H1 (cell line): ENCODE measurements around the gene LMNB1. TPM values are rescaled to one million over a fixed set of nuclear protein-coding genes. Genes with fewer than 3 reads are reported as not detected.

ENCODE experiments used
- CTCF ChIA-PET: fragments of 300-600 bp; sonication (Branson Sonifier 250); formaldehyde crosslinking; loops from one replicate; lab custom pipeline; 2021; ENCODE audit not compliant: partially characterized antibody; lab: Charles Lee
- POLR2A ChIA-PET: fragments of 300-600 bp; sonication (Branson Sonifier 250); formaldehyde crosslinking; loops from one replicate; lab custom pipeline; 2021; ENCODE audit warnings: inconsistent platforms; ENCODE audit not compliant: partially characterized antibody; lab: Charles Lee
- DNase-seq, 2 experiments: peaks; one replicate each; pipeline versions ENCODE4 v3.0.0 to v3.0.0-alpha.2; 2010 to 2022; ENCODE audit warnings: low spot score in 2 of 2, low read depth in 1 of 2, mixed read lengths in 1 of 2
- FAIRE-seq: peaks from 2 replicates; lab custom pipeline; 2011; peaks lifted over from hg19 to GRCh38; lab: Jason Lieb, UNC
- H2AFZ ChIP-seq: 2 replicates; pipeline ENCODE4 v1.8.1; 2012; ENCODE audit warnings: low read length, inconsistent platforms
- H2AK5ac ChIP-seq: 2 replicates; pipeline ENCODE4 v1.6.1; 2013; ENCODE audit warnings: low read depth, low read length
- H2BK120ac ChIP-seq: replicated peaks from 2 replicates; pipeline ENCODE3; 2013; ENCODE audit warnings: low read depth, low read length, inconsistent platforms
- H2BK12ac ChIP-seq: 2 replicates; pipeline ENCODE4 v1.6.1; 2013; ENCODE audit warnings: low read depth, low read length
- H2BK15ac ChIP-seq: 2 replicates; pipeline ENCODE4 v1.6.1; 2013; ENCODE audit warnings: low read length
- H2BK20ac ChIP-seq: 2 replicates; pipeline ENCODE4 v1.6.1; 2013; ENCODE audit warnings: low read length
- H2BK5ac ChIP-seq: 2 replicates; pipeline ENCODE4 v1.6.1; 2013; ENCODE audit warnings: low read depth, low read length
- H3K14ac ChIP-seq: 2 replicates; pipeline ENCODE4 v1.6.1; 2013; ENCODE audit warnings: inconsistent platforms; ENCODE audit not compliant: insufficient read length
- H3K18ac ChIP-seq: 2 replicates; pipeline ENCODE4 v1.6.1; 2013; ENCODE audit warnings: low read length; ENCODE audit errors: extremely low read depth
- H3K23ac ChIP-seq: 2 replicates; pipeline ENCODE4 v1.6.1; 2013; ENCODE audit warnings: inconsistent platforms; ENCODE audit not compliant: insufficient read length
- H3K23me2 ChIP-seq: 2 replicates; pipeline ENCODE4 v1.6.1; 2013; ENCODE audit warnings: low read depth, low read length
- H3K27ac ChIP-seq: 2 replicates; pipeline ENCODE4 v1.6.1; 2011; ENCODE audit warnings: low read depth, low read length, inconsistent platforms
- H3K27me3 ChIP-seq, 4 experiments: replicated peaks in 1 of 4; 1 replicate in 1 of 4; 2 replicates in 3 of 4; pipeline versions ENCODE4 v1.6.1 to v1.8.1; 2011 to 2013; ENCODE audit warnings: low read length in 3 of 4, mild to moderate bottlenecking in 3 of 4, inconsistent platforms in 2 of 4, mixed read lengths in 2 of 4, moderate library complexity in 1 of 4; ENCODE audit not compliant: control insufficient read depth in 3 of 4, insufficient read depth in 3 of 4; ENCODE audit errors: extremely low read depth in 1 of 4
- H3K36me3 ChIP-seq, 4 experiments: 2 replicates each; pipeline versions ENCODE4 v1.6.1 to v1.8.1; 2011 to 2013; ENCODE audit warnings: mild to moderate bottlenecking in 4 of 4, low read length in 3 of 4, moderate library complexity in 2 of 4, control low read depth in 1 of 4, inconsistent platforms in 1 of 4; ENCODE audit not compliant: insufficient read depth in 4 of 4, control insufficient read depth in 2 of 4
- H3K4ac ChIP-seq: replicated peaks from 2 replicates; pipeline ENCODE3; 2013; ENCODE audit warnings: low read length, low read depth, mixed read lengths, inconsistent platforms; ENCODE audit not compliant: insufficient read length
- H3K4me1 ChIP-seq, 4 experiments: replicated peaks in 1 of 4; 1 replicate in 1 of 4; 2 replicates in 3 of 4; pipeline versions ENCODE4 v1.6.1 to v1.8.1; 2011 to 2013; ENCODE audit warnings: low read length in 3 of 4, inconsistent platforms in 2 of 4, mixed read lengths in 1 of 4; ENCODE audit not compliant: insufficient read depth in 4 of 4, control insufficient read depth in 3 of 4
- H3K4me2 ChIP-seq, 2 experiments: 2 replicates each; pipeline versions ENCODE4 v1.6.1 to v1.8.1; 2011 to 2013; ENCODE audit warnings: low read depth in 2 of 2, low read length in 2 of 2, control low read depth in 1 of 2, inconsistent platforms in 1 of 2, mild to moderate bottlenecking in 1 of 2; ENCODE audit not compliant: insufficient read depth in 1 of 2
- H3K4me3 ChIP-seq, 4 experiments: fragments of 200-600, 300-600 bp in 1 of 4; sonication (generic), shearing (Covaris generic), sonication (Bioruptor Twin) in 1 of 4; 2 replicates each; pipeline versions ENCODE4 v1.5.1 to v1.8.1; 2011 to 2016; ENCODE audit warnings: low read length in 4 of 4, low read depth in 3 of 4, control low read depth in 2 of 4, inconsistent platforms in 2 of 4, mild to moderate bottlenecking in 2 of 4, mixed read lengths in 1 of 4, moderate library complexity in 1 of 4; ENCODE audit not compliant: insufficient read depth in 2 of 4; ENCODE audit errors: extremely low read depth in 1 of 4
- H3K56ac ChIP-seq: replicated peaks from 2 replicates; pipeline ENCODE3; 2013; ENCODE audit warnings: low read depth, mild to moderate bottlenecking, mixed read lengths, low read length, inconsistent platforms; ENCODE audit not compliant: insufficient read length
- H3K79me1 ChIP-seq: 2 replicates; pipeline ENCODE4 v1.6.1; 2013; ENCODE audit warnings: low read depth, low read length, control low read depth
- H3K79me2 ChIP-seq, 2 experiments: 2 replicates each; pipeline versions ENCODE4 v1.6.1 to v1.8.1; 2012 to 2013; ENCODE audit warnings: low read length in 2 of 2, mild to moderate bottlenecking in 2 of 2, inconsistent platforms in 1 of 2; ENCODE audit not compliant: insufficient read depth in 2 of 2, control insufficient read depth in 1 of 2
- H3K9ac ChIP-seq, 4 experiments: replicated peaks in 1 of 4; 1 replicate in 1 of 4; 2 replicates in 3 of 4; pipeline versions ENCODE4 v1.6.1 to v1.8.1; 2011 to 2013; ENCODE audit warnings: low read depth in 3 of 4, low read length in 3 of 4, control low read depth in 2 of 4, mild to moderate bottlenecking in 2 of 4, moderate library complexity in 2 of 4, inconsistent platforms in 1 of 4; ENCODE audit errors: extremely low read depth in 1 of 4
- H3K9me3 ChIP-seq, 2 experiments: 2 replicates each; pipeline versions ENCODE4 v1.6.1 to v1.8.1; 2012 to 2013; ENCODE audit warnings: mild to moderate bottlenecking in 2 of 2, moderate library complexity in 2 of 2, control low read depth in 1 of 2, inconsistent platforms in 1 of 2, low read depth in 1 of 2, low read length in 1 of 2, mixed read lengths in 1 of 2; ENCODE audit not compliant: insufficient read depth in 2 of 2
- H4K20me1 ChIP-seq, 2 experiments: replicated peaks in 1 of 2; 2 replicates each; pipeline versions ENCODE3 to v1.8.1; 2011 to 2013; ENCODE audit warnings: inconsistent platforms in 2 of 2, low read length in 2 of 2, mild to moderate bottlenecking in 1 of 2; ENCODE audit not compliant: insufficient read depth in 2 of 2, control insufficient read depth in 1 of 2
- H4K5ac ChIP-seq: 2 replicates; pipeline ENCODE4 v1.6.1; 2013; ENCODE audit warnings: low read length, low read depth, mixed read lengths, inconsistent platforms; ENCODE audit not compliant: insufficient read length
- H4K8ac ChIP-seq: 2 replicates; pipeline ENCODE4 v1.8.0; 2013; ENCODE audit warnings: mild to moderate bottlenecking, moderate library complexity, low read length, inconsistent platforms; ENCODE audit not compliant: insufficient read depth; ENCODE audit errors: extremely low read depth
- H4K91ac ChIP-seq: replicated peaks from 2 replicates; pipeline ENCODE3; 2013; ENCODE audit warnings: low read length, mixed read lengths, inconsistent platforms; ENCODE audit not compliant: insufficient read length
- CTBP2 ChIP-seq: IDR thresholded peaks from 2 replicates; pipeline ENCODE4 v1.7.0; 2011; ENCODE audit warnings: borderline replicate concordance, mild to moderate bottlenecking, moderate library complexity, mixed read lengths, low read length; ENCODE audit not compliant: insufficient read depth, insufficient read length
- RAD21 ChIP-seq, 2 experiments: IDR thresholded peaks in 1 of 2; conservative IDR thresholded peaks in 1 of 2; 2 replicates each; pipeline ENCODE4 v1.6.1; 2011; ENCODE audit warnings: low read depth in 2 of 2, low read length in 2 of 2, improper control_type of control experiment in 1 of 2, inconsistent platforms in 1 of 2, mild to moderate bottlenecking in 1 of 2, moderate library complexity in 1 of 2
- WGBS, 2 experiments: shearing (Covaris generic) in 1 of 2; methylation state at CpG; one replicate each; pipeline versions ENCODE4 v1.1.6 to v1.1.7; 2013 to 2015; ENCODE audit warnings: low lambda C conversion rate in 2 of 2, mixed read lengths in 2 of 2, inconsistent platforms in 1 of 2, low coverage in 1 of 2, missing lambda C conversion rate in 1 of 2; ENCODE audit not compliant: insufficient replicate concordance in 2 of 2, insufficient coverage in 1 of 2, insufficient read length in 1 of 2; ENCODE audit errors: extremely low coverage in 1 of 2, missing lambda C conversion rate in 1 of 2; 5-methylcytosine and 5-hydroxymethylcytosine counted together
- polyA plus RNA-seq, 7 experiments: library from polyadenylated mRNA; depleted of rRNA in 3 of 7; stranded (reverse) in 5 of 7; unstranded in 2 of 7; fragments of >200 nt in 5 of 7; fragments of 200-250 nt in 2 of 7; gene quantifications; 1 replicate in 5 of 7; 2 replicates in 1 of 7; 4 replicates in 1 of 7; pipeline versions ENCODE4 v1.2.1 to v1.2.3, GENCODE V29; 2011 to 2013; ENCODE audit warnings: missing spikeins in 2 of 7, mixed read lengths in 2 of 7
- total RNA-seq: library from RNA; stranded (reverse); fragmentation: NEBNext Ultra II Directional; extraction: Animal tissue kit (Norgen Biotek cat#: 25700); gene quantifications from 2 replicates; pipeline ENCODE4 v1.2.1, GENCODE V29; 2021

The LMNB1 gene
- total and polyA plus RNA-seq, 2 of the 8 experiments (the other 6 are each of a cell fraction or from before 2014, with no cell fraction given): 73.5 to 225 TPM

DNA sequence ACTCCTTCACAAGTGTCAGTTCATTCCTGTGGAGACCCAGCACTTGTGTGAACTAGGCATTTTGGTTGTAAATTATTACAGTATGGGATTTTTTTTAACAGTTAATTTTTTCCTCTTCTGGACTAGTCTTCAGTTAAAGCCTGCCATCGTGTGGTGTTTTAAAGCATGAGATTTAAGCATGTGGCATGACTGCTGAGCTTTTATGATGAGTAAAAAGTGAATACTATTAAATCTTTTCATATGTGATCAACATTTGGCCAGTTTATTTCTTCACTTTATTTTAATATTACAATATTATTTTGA lies 25.0 kb downstream of the LMNB1 start:
- no peak overlapping the region for H3K18ac ChIP-seq
- WGBS, 2 experiments: 88% methylated on average over 1 of the region's 1 CpG; no CpG with 5 or more reads in 1 of the 2 experiments
- POLR2A ChIA-PET: interaction anchor here (3.3 kb wide), 1 partner anchor 24 kb away, joined by 14 read pairs; the partner anchor contains the start of gene LMNB1
- H3K79me2 ChIP-seq: peaks cover 46 to 83% of the 10 kb centered on the region in 2 experiments
- H3K23me2 ChIP-seq: no peaks in the 10 kb centered on the region
- no peak overlapping the region for H3K56ac ChIP-seq
- TF ChIP-seq RAD21 (IDR thresholded peaks at IDR 0.05 in 1 of 2, conservative IDR thresholded peaks at IDR 0.05 in 1 of 2; ENCODE audit: low read depth in 2 of 2, low read length in 2 of 2) (peak; percentile 15 to 18; a peak in 3 of 4 replicates), CTBP2 (no peak)
- H3K27me3 ChIP-seq: no peaks in the 10 kb centered on the region
- no peak for DNase-seq
- 0 out of 7 replicates have a peak, but pooled peaks cover 0 to 3% (median 0%) of the 10 kb centered on the region in 4 experiments for H3K4me1 ChIP-seq
- H3K9me3 ChIP-seq: no peaks in the 10 kb centered on the region
- peaks cover 6 to 24% (median 14%) of the 10 kb centered on the region in 4 experiments for H3K36me3 ChIP-seq
- H2BK120ac ChIP-seq: no peak overlapping the region
- H4K5ac ChIP-seq: no peak overlapping the region
- no peak overlapping the region for H4K8ac ChIP-seq
- CTCF ChIA-PET: interaction anchor here (0.7 to 1.8 kb wide), 10 partner anchors 9 to 144 kb away, joined by 3 to 9 read pairs (median 4); no protein-coding TSS in a partner anchor
- H2BK12ac ChIP-seq: no peak overlapping the region
- H2AK5ac ChIP-seq: no peak overlapping the region
- no peak overlapping the region for H2BK20ac ChIP-seq
- H4K91ac ChIP-seq: no peak overlapping the region
- H3K4me3 ChIP-seq: no peak overlapping the region; a peak in 1 of 8 replicates
- H4K20me1 ChIP-seq: peaks cover 3 to 7% of the 10 kb centered on the region in 2 experiments
- no peak overlapping the region for H3K4ac ChIP-seq
- no peak overlapping the region for H3K14ac ChIP-seq
- peaks cover 6% of the 10 kb centered on the region for H3K79me1 ChIP-seq
- H2AFZ ChIP-seq: no peak overlapping the region
- H3K23ac ChIP-seq: no peak overlapping the region
- no peak overlapping the region for H2BK15ac ChIP-seq
- no peak for FAIRE-seq
- no peak overlapping the region for H2BK5ac ChIP-seq
- H3K9ac ChIP-seq: no peak overlapping the region
- no peak overlapping the region for H3K27ac ChIP-seq
- no peak overlapping the region for H3K4me2 ChIP-seq
